GM12878 (cell line): ENCODE measurements around the gene ABCA9. TPM values are rescaled to one million over a fixed set of nuclear protein-coding genes. Genes with fewer than 3 reads are reported as not detected.
"Not testable (repeated sequence)": the region's sequence is repeated elsewhere in the genome, so short reads cannot be mapped to it uniquely, and the experiment has no call there.

Source experiments
- ATAC-seq: fragments of 200-7000 bp; cut with Tn5 transposase; 3 replicates; pipeline ENCODE4 v1.9.1; 2020; ENCODE audit warnings: mild to moderate bottlenecking, moderate library complexity
- BruUV-seq: library from RNA; stranded (reverse); fragments of 400-500 nt; replicated peaks from 2 replicates; lab custom pipeline; 2021; lab: Mats Ljungman, UMichigan
- CTCF ChIA-PET: fragments of 300-600 bp; sonication (Branson Sonifier 250); formaldehyde crosslinking; extraction: SDS; loops from one replicate; lab custom pipeline; 2021; ENCODE audit warnings: inconsistent platforms; lab: Yijun Ruan, JAX
- POLR2A ChIA-PET: fragments of 350-600 bp; formaldehyde crosslinking; extraction: SDS; loops from one replicate; lab custom pipeline; 2021; ENCODE audit warnings: inconsistent platforms; lab: Charles Lee
- RAD21 ChIA-PET: fragments of 300-600 bp; sonication (Branson Sonifier 250); formaldehyde crosslinking; loops from one replicate; lab custom pipeline; 2023; ENCODE audit warnings: antibody characterized with exemption; ENCODE audit not compliant: unreplicated experiment; lab: Charles Lee
- SMC1A ChIA-PET: fragments of 300-600 bp; sonication (Branson Sonifier 250); formaldehyde crosslinking; loops from one replicate; lab custom pipeline; 2023; ENCODE audit not compliant: unreplicated experiment, uncharacterized antibody; lab: Charles Lee
- DNase-seq: peaks from one replicate; pipeline ENCODE4 v3.0.0-alpha.2; 2011; ENCODE audit warnings: low read depth, low spot score
- FAIRE-seq: peaks from 3 replicates; lab custom pipeline; 2011; peaks lifted over from hg19 to GRCh38; lab: Jason Lieb, UNC
- H2AFZ ChIP-seq: 2 replicates; pipeline ENCODE4 v1.6.0; 2011; ENCODE audit warnings: low read depth, low read length, control low read depth; ENCODE audit not compliant: control insufficient read depth
- H3K27ac ChIP-seq: 2 replicates; pipeline ENCODE4 v1.5.1; 2011; ENCODE audit warnings: control low read depth; ENCODE audit not compliant: control insufficient read depth, insufficient read depth
- H3K27me3 ChIP-seq, 2 experiments: replicated peaks in 1 of 2; 2 replicates each; pipeline versions ENCODE4 v1.6.0 to v1.6.1; 2011; ENCODE audit warnings: low read length in 1 of 2; ENCODE audit not compliant: control insufficient read depth in 2 of 2, insufficient read depth in 2 of 2
- H3K36me3 ChIP-seq, 2 experiments: 2 replicates each; pipeline ENCODE4 v1.5.1; 2011; ENCODE audit warnings: low read length in 1 of 2; ENCODE audit not compliant: control insufficient read depth in 2 of 2, insufficient read depth in 2 of 2
- H3K4me1 ChIP-seq: 2 replicates; pipeline ENCODE4 v1.6.1; 2011; ENCODE audit warnings: mild to moderate bottlenecking, low read length, moderate library complexity, mixed read lengths; ENCODE audit not compliant: control insufficient read depth, insufficient read depth
- H3K4me2 ChIP-seq: 2 replicates; pipeline ENCODE4 v1.6.0; 2011; ENCODE audit warnings: control low read depth; ENCODE audit not compliant: control insufficient read depth, insufficient read depth
- H3K4me3 ChIP-seq: fragments of 200-600 bp; sonication (generic); 2 replicates; pipeline ENCODE4 v1.5.1; 2016
- H3K79me2 ChIP-seq: 2 replicates; pipeline ENCODE4 v1.6.0; 2011; ENCODE audit warnings: low read length; ENCODE audit not compliant: control insufficient read depth, insufficient read depth
- H3K9ac ChIP-seq: 2 replicates; pipeline ENCODE4 v1.8.0; 2011; ENCODE audit warnings: low read length, control low read depth, mixed read lengths; ENCODE audit not compliant: control insufficient read depth, insufficient read depth
- H3K9me3 ChIP-seq: replicated peaks from 3 replicates; pipeline ENCODE4 v1.5.1; 2011; ENCODE audit warnings: mild to moderate bottlenecking, low read length; ENCODE audit not compliant: control insufficient read depth, insufficient read depth
- H4K20me1 ChIP-seq: 2 replicates; pipeline ENCODE4 v1.6.0; 2011; ENCODE audit not compliant: control insufficient read depth, insufficient read depth
- CBFB ChIP-seq: IDR thresholded peaks from 2 replicates; pipeline ENCODE4 v1.6.1; 2016; ENCODE audit warnings: antibody characterized with exemption, low read depth
- CBX3 ChIP-seq: fragments of 200-600 bp; sonication (generic); IDR thresholded peaks from 2 replicates; pipeline ENCODE4 v1.6.1; 2016; ENCODE audit warnings: low read depth, borderline replicate concordance
- CBX5 ChIP-seq: sonication (generic); IDR thresholded peaks from 2 replicates; pipeline ENCODE4 v1.6.1; 2016; ENCODE audit warnings: low read depth, moderate library complexity, mild to moderate bottlenecking, inconsistent platforms
- RELB ChIP-seq: fragments of 450-650 bp; IDR thresholded peaks from 2 replicates; pipeline ENCODE4 v1.6.1; 2017; ENCODE audit warnings: low read depth, mild to moderate bottlenecking, moderate library complexity
- SMARCA5 ChIP-seq: fragments of 450-650 bp; IDR thresholded peaks from 2 replicates; pipeline ENCODE4 v1.6.1; 2017; ENCODE audit warnings: mild to moderate bottlenecking
- SREBF1 ChIP-seq: IDR thresholded peaks from 2 replicates; pipeline ENCODE4 v1.6.1; 2012; ENCODE audit warnings: mild to moderate bottlenecking, low read length
- WGBS: methylation state at CpG from one replicate; pipeline ENCODE4 v1.1.6; 2016; ENCODE audit warnings: low lambda C conversion rate; ENCODE audit not compliant: insufficient replicate concordance, insufficient coverage; ENCODE audit errors: missing lambda C conversion rate; 5-methylcytosine and 5-hydroxymethylcytosine counted together
- in situ Hi-C: fragments of 300-500 bp; cut with MboI; formaldehyde crosslinking; loops from 9 replicates; pipeline ENCODE4 v1.14.3; 2018; ENCODE audit warnings: mixed read lengths
- intact Hi-C: fragments of 100-400 bp; cut with micrococcal nuclease; formaldehyde crosslinking; loops from one replicate; pipeline ENCODE4 v1.14.2; 2022; ENCODE audit not compliant: unreplicated experiment
- polyA plus RNA-seq, 11 experiments: library from polyadenylated mRNA; depleted of rRNA in 4 of 11; unstranded in 6 of 11; stranded (reverse) in 5 of 11; fragments of >200 nt; fragmentation: Nextera tagmentation in 4 of 11; fragmentation: Illumina TruSeq in 1 of 11; extraction: Ambion mirVana in 4 of 11; extraction: Trizol in 1 of 11; gene quantifications; 1 replicate in 1 of 11; 2 replicates in 10 of 11; pipeline versions ENCODE4 v1.2.1 to v1.2.3, GENCODE V29; 2011 to 2016; ENCODE audit warnings: inconsistent platforms in 2 of 11, missing spikeins in 2 of 11, low read depth in 1 of 11
- total RNA-seq, 4 experiments: library from RNA; depleted of rRNA in 3 of 4; stranded (reverse); fragments of >200 nt in 3 of 4; fragmentation: Illumina TruSeq in 1 of 4; extraction: Trizol in 1 of 4; gene quantifications; 2 replicates each; pipeline versions ENCODE4 v1.2.1 to v1.2.3, GENCODE V29; 2013 to 2021

The ABCA9 gene
- total and polyA plus RNA-seq, 10 of the 15 experiments (the other 5 are each of a cell fraction or from before 2014, with no cell fraction given): under 0.01 to 2.9 (median 0.31) TPM

- in situ Hi-C loops: no loop called here
Observed at GRCh38 chr17:68950725-68951124, 110.0 kb downstream of the ABCA9 start.

GRCh38 chr17:68947868-68948267, 112.9 kb downstream of the ABCA9 start:
- H2AFZ ChIP-seq, H3K27ac ChIP-seq, BruUV-seq, H3K79me2 ChIP-seq, H3K27me3 ChIP-seq, H3K36me3 ChIP-seq, intact Hi-C loops, RAD21 ChIA-PET, H3K9ac ChIP-seq, CTCF ChIA-PET, H4K20me1 ChIP-seq, H3K4me3 ChIP-seq, H3K4me2 ChIP-seq, in situ Hi-C loops, FAIRE-seq, H3K4me1 ChIP-seq, POLR2A ChIA-PET, DNase-seq, SMC1A ChIA-PET, H3K9me3 ChIP-seq, ATAC-seq: not testable (repeated sequence)
- WGBS: 77% methylated on average over 1 of the region's 1 CpG

More at GRCh38 chr17:68950725-68951124, 110.0 kb downstream of the ABCA9 start:
- Histone ChIP-seq H3K4me3 (no peak overlapping the region), H2AFZ (no peak overlapping the region), H3K36me3 (no peaks in the 10 kb centered on the region), H3K4me1 (no peaks in the 10 kb centered on the region), H3K4me2 (no peak overlapping the region), H4K20me1 (no peaks in the 10 kb centered on the region), H3K9ac (no peak overlapping the region), H3K9me3 (no peaks in the 10 kb centered on the region), H3K27me3 (no peaks in the 10 kb centered on the region), H3K27ac (no peak overlapping the region), H3K79me2 (no peaks in the 10 kb centered on the region)
- TF ChIP-seq SMARCA5: no peak
- TF ChIP-seq SREBF1: no peak
- no peak for TF ChIP-seq CBX3
- TF ChIP-seq RELB: no peak
- no peak for TF ChIP-seq CBX5
- no peak for TF ChIP-seq CBFB
- ChIA-PET CTCF (no interaction called here), RAD21 (no interaction called here), SMC1A (no interaction called here), POLR2A (no interaction called here)
- ATAC-seq (no peak), DNase-seq (no peak), FAIRE-seq (no peak)
- no TSS peak for BruUV-seq
- WGBS: 39% methylated on average over 4 of the region's 4 CpGs
- intact Hi-C loops: no loop called here
